AG04449 (cell line): Measurements from ENCODE around the gene LRRC66.

Source experiments
- CTCF ChIA-PET: fragments of 350-600 bp; formaldehyde crosslinking; extraction: SDS; loops from one replicate; lab custom pipeline; 2021; ENCODE audit warnings: antibody characterized with exemption; lab: Yijun Ruan, JAX
- POLR2A ChIA-PET: fragments of 400-600, 350-600 bp; formaldehyde crosslinking; extraction: SDS; loops from one replicate; lab custom pipeline; 2020; ENCODE audit warnings: antibody characterized with exemption, inconsistent platforms; lab: Yijun Ruan, JAX
- DNase-seq: peaks from one replicate; pipeline ENCODE4 v3.0.0-alpha.2; 2010; ENCODE audit warnings: low read depth, low spot score
- H3K4me3 ChIP-seq: 2 replicates; pipeline ENCODE4 v1.5.1; 2011; ENCODE audit warnings: low read depth, mild to moderate bottlenecking, control low read depth, low read length
- CTCF ChIP-seq: IDR thresholded peaks from one replicate; pipeline ENCODE4 v1.5.1; 2011; ENCODE audit warnings: mild to moderate bottlenecking, moderate library complexity, low read length, control low read depth, inconsistent platforms; ENCODE audit not compliant: insufficient read depth; ENCODE audit errors: missing control alignments

The LRRC66 gene

GRCh38 chr4:52017814-52018213, 2.3 kb downstream of the LRRC66 start:
- DNase-seq, result no peak
- ChIA-PET POLR2A (no interaction called here), CTCF (interaction anchor here (4.0 kb wide), 1 partner anchor 122 kb away, joined by 17 read pairs; no protein-coding TSS in a partner anchor)
- H3K4me3 ChIP-seq, result no peak overlapping the region
- TF ChIP-seq CTCF, result no peak

GRCh38 chr4:52016981-52017380, 3.2 kb downstream of the LRRC66 start:
- TF ChIP-seq CTCF, result no peak
- no peak for DNase-seq
- CTCF ChIA-PET, result interaction anchor here (4.0 kb wide), 1 partner anchor 121 kb away, joined by 17 read pairs; no protein-coding TSS in a partner anchor
- POLR2A ChIA-PET, result no interaction called here
- no peak overlapping the region for H3K4me3 ChIP-seq

- DNase-seq, result no peak
- ChIA-PET CTCF (interaction anchor here (1.3 to 2.5 kb wide), 3 partner anchors 119 to 184 kb away, joined by 4 to 12 read pairs (median 4); no protein-coding TSS in a partner anchor), POLR2A (no interaction called here)
- H3K4me3 ChIP-seq, result no peak overlapping the region
- TF ChIP-seq CTCF, result no peak
Observed at GRCh38 chr4:52015366-52015765, 4.8 kb downstream of the LRRC66 start.

- no peak overlapping the region for H3K4me3 ChIP-seq
- no peak for DNase-seq
- ChIA-PET CTCF (interaction anchor here (1.3 to 2.5 kb wide), 3 partner anchors 119 to 183 kb away, joined by 4 to 12 read pairs (median 4); no protein-coding TSS in a partner anchor), POLR2A (no interaction called here)
- no peak for TF ChIP-seq CTCF
Observed at GRCh38 chr4:52014903-52015302, 5.3 kb downstream of the LRRC66 start.

GRCh38 chr4:52012651-52013050, 7.5 kb downstream of the LRRC66 start:
- POLR2A ChIA-PET, result no interaction called here
- no peak overlapping the region for H3K4me3 ChIP-seq
- no peak for TF ChIP-seq CTCF
- no peak for DNase-seq
- CTCF ChIA-PET, result no interaction called here

GRCh38 chr4:52010986-52011385, 9.2 kb downstream of the LRRC66 start:
- CTCF ChIA-PET, result no interaction called here
- POLR2A ChIA-PET, result no interaction called here
- no peak overlapping the region for H3K4me3 ChIP-seq
- no peak for DNase-seq
- TF ChIP-seq CTCF, result no peak
